SJSA1 (cell line): ENCODE results near the gene SRD5A1. TPM values are rescaled to one million over a fixed set of nuclear protein-coding genes. Genes with fewer than 3 reads are reported as not detected.

Source experiments
- DNase-seq, 2 experiments: peaks; one replicate each; pipeline ENCODE4 v3.0.0-alpha.2; 2015 to 2020; ENCODE audit warnings: low spot score in 2 of 2, low read depth in 1 of 2
- H3K27ac ChIP-seq: fragments of 250-450 bp; sonication (Bioruptor Pico); 2 replicates; pipeline ENCODE4 v1.5.1; 2020; ENCODE audit warnings: mild to moderate bottlenecking, moderate library complexity
- H3K27me3 ChIP-seq: fragments of 250-450 bp; sonication (Bioruptor Pico); replicated peaks from 2 replicates; pipeline ENCODE4 v1.5.1; 2020; ENCODE audit warnings: mild to moderate bottlenecking, moderate library complexity
- H3K36me3 ChIP-seq: fragments of 250-450 bp; sonication (Bioruptor Pico); 2 replicates; pipeline ENCODE4 v1.5.1; 2020; ENCODE audit warnings: mild to moderate bottlenecking
- H3K4me1 ChIP-seq: fragments of 250-450 bp; sonication (Bioruptor Pico); replicated peaks from 2 replicates; pipeline ENCODE4 v1.6.1; 2021; ENCODE audit warnings: mild to moderate bottlenecking
- H3K4me3 ChIP-seq: fragments of 250-450 bp; sonication (Bioruptor Pico); 2 replicates; pipeline ENCODE4 v1.5.1; 2020; ENCODE audit warnings: mild to moderate bottlenecking
- H3K9me3 ChIP-seq: fragments of 250-450 bp; sonication (Bioruptor Pico); replicated peaks from 2 replicates; pipeline ENCODE4 v1.5.1; 2020; ENCODE audit warnings: mild to moderate bottlenecking
- total RNA-seq: library from RNA; depleted of rRNA; stranded (reverse); fragments of >200 nt; shearing (Covaris generic); gene quantifications from 2 replicates; pipeline ENCODE4 v1.2.3, GENCODE V29; 2014

Gene SRD5A1
- total RNA-seq, 1 experiment from 2014 or later = 18.1 TPM

DNA sequence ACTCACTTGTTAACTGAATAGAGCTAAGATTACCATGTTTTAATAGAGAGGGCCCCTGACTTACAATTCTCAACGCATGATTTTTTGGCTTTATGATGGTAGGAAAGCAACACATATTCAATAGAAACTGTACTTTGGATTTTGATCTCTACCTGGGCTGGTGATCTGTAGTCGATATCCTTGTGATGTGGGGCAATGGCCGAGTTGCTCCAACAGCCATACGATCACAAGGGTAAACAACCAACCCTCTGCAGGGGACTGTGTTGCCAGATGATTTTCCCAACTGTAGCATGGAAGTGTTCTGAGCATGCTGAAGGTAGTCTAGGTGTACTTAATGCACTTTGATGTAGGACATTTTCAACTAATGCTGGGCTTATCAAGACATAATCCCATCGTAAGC is 36.9 kb upstream of the SRD5A1 start:
- Histone ChIP-seq H3K4me3 (no peak overlapping the region), H3K27me3 (no peaks in the 10 kb centered on the region), H3K4me1 (no peaks in the 10 kb centered on the region), H3K36me3 (peaks cover 53% of the 10 kb centered on the region), H3K27ac (no peak overlapping the region), H3K9me3 (no peaks in the 10 kb centered on the region)
- DNase-seq = peak in 1 of 2 experiments; percentile 16

DNA sequence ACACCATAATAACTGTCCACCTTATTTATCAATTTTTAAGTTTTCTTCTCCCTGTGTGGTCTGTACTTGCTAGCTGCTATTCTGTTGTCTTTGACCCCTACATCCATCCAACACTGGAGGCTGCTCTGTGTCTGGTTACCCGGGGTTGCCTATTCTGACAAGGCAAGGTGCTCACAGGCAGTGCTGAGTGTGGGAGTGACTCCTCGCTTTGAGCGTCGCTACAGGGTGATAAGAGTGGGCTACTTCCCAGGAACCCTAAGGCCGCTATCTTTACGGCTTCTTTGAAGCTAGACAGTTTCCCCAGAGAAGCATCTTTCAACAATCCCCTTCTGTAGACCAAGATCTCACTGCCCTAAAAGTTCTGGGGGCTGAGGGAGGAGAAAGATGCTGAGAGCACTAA is 35.7 kb upstream of the SRD5A1 start:
- H3K4me3 ChIP-seq = no peak overlapping the region
- H3K36me3 ChIP-seq = peaks cover 65% of the 10 kb centered on the region
- H3K27ac ChIP-seq = no peak overlapping the region
- peak in 1 of 2 experiments; percentile 13 for DNase-seq
- no peaks in the 10 kb centered on the region for H3K27me3 ChIP-seq
- no peaks in the 10 kb centered on the region for H3K9me3 ChIP-seq
- no peaks in the 10 kb centered on the region for H3K4me1 ChIP-seq

GRCh38 chr5:6598351-6598900 is 34.8 kb upstream of the SRD5A1 start:
- H3K27me3 ChIP-seq = no peaks in the 10 kb centered on the region
- no peak overlapping the region for H3K27ac ChIP-seq
- DNase-seq = peak in 1 of 2 experiments; percentile 31
- peaks cover 74% of the 10 kb centered on the region for H3K36me3 ChIP-seq
- H3K9me3 ChIP-seq = no peaks in the 10 kb centered on the region
- no peaks in the 10 kb centered on the region for H3K4me1 ChIP-seq
- no peak overlapping the region for H3K4me3 ChIP-seq

DNA sequence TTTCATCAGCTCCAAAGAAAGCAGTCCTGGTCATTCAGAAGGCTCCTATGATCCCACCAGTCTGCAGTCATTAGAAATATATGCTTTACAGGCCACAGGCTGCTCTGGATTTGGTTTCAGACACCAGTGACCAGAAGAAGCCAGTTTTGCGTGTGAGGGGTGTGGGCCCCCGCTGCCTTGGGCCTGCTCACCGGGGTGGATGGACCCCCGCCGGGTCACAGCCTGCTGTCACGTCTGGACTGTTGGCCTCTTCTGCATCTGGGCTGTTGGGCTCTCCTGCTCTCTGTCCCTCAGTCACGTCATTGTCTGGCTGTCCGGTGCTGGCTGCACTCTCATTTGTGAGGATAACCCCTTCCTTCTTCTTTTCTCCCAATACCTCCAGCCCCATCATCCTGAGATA is 33.5 kb upstream of the SRD5A1 start:
- no peaks in the 10 kb centered on the region for H3K27me3 ChIP-seq
- H3K4me3 ChIP-seq = no peak overlapping the region
- H3K9me3 ChIP-seq = no peaks in the 10 kb centered on the region
- no peaks in the 10 kb centered on the region for H3K4me1 ChIP-seq
- DNase-seq = peak in 1 of 2 experiments; percentile 36
- H3K36me3 ChIP-seq = peaks cover 87% of the 10 kb centered on the region
- no peak overlapping the region for H3K27ac ChIP-seq

DNA sequence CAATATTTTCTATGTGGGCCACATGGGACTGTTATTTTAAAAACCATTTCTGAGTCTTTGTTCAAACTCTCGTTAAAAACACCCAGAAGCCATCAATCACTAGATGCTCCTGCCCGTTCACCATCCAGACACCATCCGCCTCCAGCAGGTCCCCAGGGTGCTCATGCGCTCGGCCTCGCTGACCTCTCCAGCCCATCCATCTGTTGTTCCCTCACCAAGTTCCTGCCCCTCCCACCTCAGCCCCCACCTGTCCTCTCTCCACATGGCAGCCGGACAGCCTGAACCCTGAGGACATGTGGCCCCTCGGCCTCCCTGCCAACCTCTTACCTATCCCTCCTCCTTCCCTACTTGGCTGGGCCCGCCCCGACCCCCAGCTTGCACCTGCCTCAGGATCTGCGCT is 32.0 kb upstream of the SRD5A1 start:
- Histone ChIP-seq H3K36me3 (peaks cover 100% of the 10 kb centered on the region), H3K27me3 (no peaks in the 10 kb centered on the region), H3K4me3 (no peak overlapping the region), H3K27ac (no peak overlapping the region), H3K9me3 (no peaks in the 10 kb centered on the region), H3K4me1 (no peaks in the 10 kb centered on the region)
- DNase-seq = no peak

DNA sequence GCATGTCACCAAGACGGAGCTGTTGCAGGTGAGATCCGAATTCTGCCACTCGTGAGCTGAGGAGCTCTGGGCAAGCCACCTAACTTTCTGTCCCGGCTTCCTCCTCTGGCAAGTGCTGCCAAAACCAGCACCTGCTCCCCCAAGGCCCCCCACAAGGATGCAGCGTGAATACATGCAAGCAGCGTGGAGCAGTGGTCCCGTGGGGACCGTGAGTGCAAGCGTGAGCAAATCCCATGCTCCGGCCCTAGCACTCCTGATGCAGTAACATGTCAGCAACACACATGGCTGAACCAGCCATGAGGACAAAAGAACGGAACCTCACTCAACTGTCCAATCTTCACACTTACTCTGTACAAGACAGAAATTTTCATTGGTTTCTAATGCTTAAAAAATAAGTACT is 31.4 kb upstream of the SRD5A1 start:
- H3K4me3 ChIP-seq = no peak overlapping the region
- H3K36me3 ChIP-seq = peaks cover 98% of the 10 kb centered on the region
- H3K27me3 ChIP-seq = no peaks in the 10 kb centered on the region
- no peaks in the 10 kb centered on the region for H3K4me1 ChIP-seq
- DNase-seq = no peak
- H3K9me3 ChIP-seq = no peaks in the 10 kb centered on the region
- no peak overlapping the region for H3K27ac ChIP-seq

GRCh38 chr5:6602441-6602840 is 30.8 kb upstream of the SRD5A1 start:
- Histone ChIP-seq H3K36me3 (peaks cover 98% of the 10 kb centered on the region), H3K4me3 (no peak overlapping the region), H3K4me1 (no peaks in the 10 kb centered on the region), H3K27me3 (no peaks in the 10 kb centered on the region), H3K9me3 (no peaks in the 10 kb centered on the region), H3K27ac (no peak overlapping the region)
- peak in 1 of 2 experiments; percentile 22 for DNase-seq

DNA sequence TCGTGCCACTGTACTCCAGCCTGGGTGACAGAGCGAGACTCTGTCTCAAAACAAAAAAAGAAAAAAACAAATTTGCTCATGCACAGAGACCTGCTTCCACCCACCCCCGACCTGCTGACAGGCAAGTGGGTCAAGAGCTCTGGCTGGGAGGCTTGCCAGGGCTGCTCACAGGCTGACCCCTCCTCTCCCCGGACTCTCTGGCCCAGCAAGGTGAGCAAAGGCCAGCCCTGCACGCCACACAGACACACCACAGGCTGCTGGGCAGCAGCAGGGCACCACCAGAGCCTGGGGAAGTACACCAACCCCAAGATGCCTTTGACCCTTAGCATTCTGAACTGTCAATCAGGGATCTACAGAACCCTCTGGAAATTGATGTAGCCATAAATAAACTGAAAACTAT is 29.6 kb upstream of the SRD5A1 start:
- Histone ChIP-seq H3K4me3 (no peak overlapping the region), H3K9me3 (no peaks in the 10 kb centered on the region), H3K27ac (no peak overlapping the region), H3K4me1 (no peaks in the 10 kb centered on the region), H3K36me3 (peaks cover 98% of the 10 kb centered on the region), H3K27me3 (no peaks in the 10 kb centered on the region)
- DNase-seq = peak in 1 of 2 experiments; percentile 32

- Histone ChIP-seq H3K27ac (no peak overlapping the region), H3K27me3 (no peaks in the 10 kb centered on the region), H3K4me3 (no peak overlapping the region), H3K9me3 (no peaks in the 10 kb centered on the region), H3K36me3 (peaks cover 98% of the 10 kb centered on the region), H3K4me1 (no peaks in the 10 kb centered on the region)
- peak in 1 of 2 experiments; percentile 36 for DNase-seq
These were observed 28.9 kb upstream of the SRD5A1 start for GRCh38 chr5:6604341-6604740.

GRCh38 chr5:6604946-6605345 is 28.3 kb upstream of the SRD5A1 start:
- H3K27ac ChIP-seq = no peak overlapping the region
- H3K9me3 ChIP-seq = no peaks in the 10 kb centered on the region
- no peaks in the 10 kb centered on the region for H3K4me1 ChIP-seq
- no peaks in the 10 kb centered on the region for H3K27me3 ChIP-seq
- peak in 1 of 2 experiments; percentile 34 for DNase-seq
- H3K36me3 ChIP-seq = peaks cover 98% of the 10 kb centered on the region
- no peak overlapping the region for H3K4me3 ChIP-seq

DNA sequence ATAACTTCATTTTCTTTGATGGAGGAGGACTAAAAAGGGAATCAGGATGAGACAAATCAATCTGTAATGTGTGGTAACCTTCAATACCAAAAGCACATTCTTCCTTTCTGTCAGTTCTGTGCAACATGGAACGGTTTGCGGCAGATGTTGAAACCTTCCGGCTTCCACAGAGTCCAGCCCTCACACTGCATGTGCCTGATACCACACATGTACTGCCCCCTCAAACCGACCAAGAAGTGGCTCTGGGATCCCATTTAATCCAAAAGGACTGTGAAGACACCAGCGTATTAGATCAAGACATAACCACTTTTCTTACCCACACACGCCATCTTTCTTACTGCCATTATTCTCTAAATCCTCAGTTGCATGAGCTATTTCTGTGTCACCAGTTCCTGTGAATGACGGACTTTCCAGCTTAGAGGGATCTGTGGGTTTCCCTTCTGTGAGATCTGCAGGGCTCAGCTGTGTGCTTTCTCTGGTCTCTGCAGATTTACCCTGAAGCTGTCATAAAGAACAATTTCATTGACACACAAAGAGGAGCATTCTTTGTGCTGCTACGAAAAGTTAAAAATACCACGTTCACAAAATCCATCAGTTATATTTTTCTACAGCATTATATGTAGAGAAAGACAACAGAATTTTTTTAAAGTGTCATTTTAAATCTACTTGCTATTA is 26.2 kb upstream of the SRD5A1 start:
- Histone ChIP-seq H3K4me1 (no peaks in the 10 kb centered on the region), H3K27ac (no peak overlapping the region), H3K9me3 (no peaks in the 10 kb centered on the region), H3K27me3 (no peaks in the 10 kb centered on the region), H3K4me3 (no peak overlapping the region), H3K36me3 (peaks cover 98% of the 10 kb centered on the region)
- peak in 1 of 2 experiments; percentile 18 for DNase-seq

DNA sequence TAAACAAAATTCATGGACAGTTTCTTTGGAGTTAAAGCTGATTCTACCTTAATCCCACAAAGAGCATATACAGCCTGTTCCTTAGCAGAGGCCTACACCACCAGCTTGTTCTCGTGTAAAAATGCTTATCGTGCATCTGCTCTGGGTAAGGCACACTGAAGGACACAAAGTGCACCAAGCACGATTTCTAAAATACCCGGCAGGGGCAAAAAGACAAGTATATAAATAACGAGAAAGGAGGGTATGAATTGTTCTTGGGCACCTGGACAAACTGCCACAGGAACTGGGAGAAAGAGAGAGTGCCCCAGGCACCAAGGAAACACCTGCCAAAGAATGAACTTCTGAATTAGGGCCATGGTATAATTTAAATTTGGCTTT is 25.7 kb upstream of the SRD5A1 start:
- Histone ChIP-seq H3K4me3 (no peak overlapping the region), H3K9me3 (no peaks in the 10 kb centered on the region), H3K27ac (no peak overlapping the region), H3K36me3 (peaks cover 98% of the 10 kb centered on the region), H3K27me3 (no peaks in the 10 kb centered on the region), H3K4me1 (no peaks in the 10 kb centered on the region)
- DNase-seq = peak in 1 of 2 experiments; percentile 19

DNA sequence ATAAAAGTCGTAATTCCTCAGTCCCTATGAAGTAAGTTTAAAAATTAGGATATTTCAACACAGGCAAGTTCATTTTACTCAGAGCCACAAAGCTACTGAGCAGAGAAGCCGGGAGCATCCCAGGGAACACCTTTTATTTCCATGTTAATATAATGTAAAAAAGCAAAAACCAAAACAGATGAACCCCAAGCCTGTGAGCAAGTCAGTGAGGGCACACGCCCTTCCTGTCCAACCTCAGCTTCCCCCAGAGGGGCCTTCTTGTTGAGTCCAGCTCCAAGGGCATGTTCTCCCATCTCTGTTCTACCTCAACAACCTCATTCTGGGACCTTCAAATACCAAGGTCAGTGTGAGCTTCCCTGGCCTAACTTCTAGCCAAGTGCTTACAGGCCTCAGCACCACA is 25.2 kb upstream of the SRD5A1 start:
- peaks cover 98% of the 10 kb centered on the region for H3K36me3 ChIP-seq
- H3K4me1 ChIP-seq = no peaks in the 10 kb centered on the region
- H3K27me3 ChIP-seq = no peaks in the 10 kb centered on the region
- no peak overlapping the region for H3K27ac ChIP-seq
- no peak overlapping the region for H3K4me3 ChIP-seq
- peak in 1 of 2 experiments; percentile 28 for DNase-seq
- H3K9me3 ChIP-seq = no peaks in the 10 kb centered on the region

GRCh38 chr5:6611334-6612256 is 21.6 kb upstream of the SRD5A1 start:
- Histone ChIP-seq H3K27me3 (no peaks in the 10 kb centered on the region), H3K36me3 (peaks cover 96% of the 10 kb centered on the region), H3K9me3 (no peaks in the 10 kb centered on the region), H3K27ac (no peak overlapping the region), H3K4me1 (no peaks in the 10 kb centered on the region), H3K4me3 (no peak overlapping the region)
- peak in 1 of 2 experiments; percentile 22 for DNase-seq
